GM21786 (cell line): ENCODE results near the gene ACADM.
"Not testable (repeated sequence)": the region's sequence is repeated elsewhere in the genome, so short reads cannot be mapped to it uniquely, and the experiment has no call there.

Source experiments
- ATAC-seq: cut with Tn5 transposase; IDR thresholded peaks from one replicate; pipeline ENCODE4 v1.9.1; 2021; ENCODE audit not compliant: unreplicated experiment

Gene ACADM

DNA sequence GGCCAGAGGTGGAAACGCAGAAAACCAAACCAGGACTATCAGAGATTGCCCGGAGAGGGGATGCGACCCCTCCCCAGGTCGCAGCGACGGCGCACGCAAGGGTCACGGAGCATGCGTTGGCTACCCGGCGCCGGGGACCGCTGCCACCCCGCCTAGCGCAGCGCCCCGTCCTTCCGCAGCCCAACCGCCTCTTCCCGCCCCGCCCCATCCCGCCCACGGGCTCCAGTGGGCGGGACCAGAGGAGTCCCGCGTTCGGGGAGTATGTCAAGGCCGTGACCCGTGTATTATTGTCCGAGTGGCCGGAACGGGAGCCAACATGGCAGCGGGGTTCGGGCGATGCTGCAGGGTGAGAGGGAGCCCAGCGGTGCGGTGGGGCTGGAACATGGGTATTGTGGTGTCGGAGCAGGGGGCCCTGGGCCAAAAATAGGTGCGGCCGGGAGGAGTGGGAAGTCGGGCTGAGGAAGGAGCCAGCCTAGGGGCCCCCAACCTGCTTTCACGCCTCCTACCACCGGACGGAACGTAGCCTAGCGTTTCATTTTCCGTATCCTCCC, at the start of gene ACADM:
ACADM (plus strand) TSS at position 238 of the 551 bp plus-strand sequence; CDS start at position 317, 79 bp downstream.
- peak; percentile 84 for ATAC-seq

- ATAC-seq = no peak
Observed at GRCh38 chr1:75677443-75677842, 47.1 kb upstream of the ACADM start.

DNA sequence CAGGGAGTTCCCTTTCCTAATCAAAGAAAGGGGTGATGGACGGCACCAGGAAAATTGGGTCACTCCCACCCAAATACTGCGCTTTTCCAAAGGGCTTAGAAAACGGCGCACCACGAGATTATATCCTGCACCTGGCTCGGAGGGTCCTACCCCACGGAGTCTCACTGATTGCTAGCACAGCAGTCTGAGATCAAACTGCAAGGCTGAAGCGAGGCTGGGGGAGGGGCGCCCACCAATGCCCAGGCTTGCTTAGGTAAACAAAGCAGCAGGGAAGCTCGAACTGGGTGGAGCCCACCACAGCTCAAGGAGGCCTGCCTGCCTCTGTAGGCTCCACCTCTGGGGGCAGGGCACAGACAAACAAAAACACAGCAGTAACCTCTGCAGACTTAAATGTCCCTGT, 46.5 kb upstream of the ACADM start:
- ATAC-seq = not testable (repeated sequence)

- ATAC-seq = no peak
Observed at GRCh38 chr1:75690547-75690946, 34.0 kb upstream of the ACADM start.

- ATAC-seq = no peak
Observed at GRCh38 chr1:75693551-75693950, 31.0 kb upstream of the ACADM start.

DNA sequence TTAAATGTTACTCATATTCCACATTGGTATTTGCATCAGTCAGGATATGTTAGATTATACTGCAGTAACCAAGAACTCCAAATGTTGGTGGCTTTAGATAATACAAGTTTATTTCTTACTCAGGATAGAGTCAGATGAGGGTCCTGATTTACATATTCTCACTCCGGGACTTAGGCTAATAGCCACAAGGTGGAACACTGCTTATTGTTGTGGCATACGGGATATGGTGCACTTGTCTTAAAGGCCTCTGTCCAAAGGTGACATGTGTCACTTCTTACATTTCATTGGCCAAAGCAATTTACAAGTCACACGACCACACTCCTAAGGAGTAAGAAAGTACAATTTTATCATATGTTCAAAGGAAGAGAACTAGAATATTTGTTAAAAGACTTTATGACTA, 28.5 kb upstream of the ACADM start:
- no peak for ATAC-seq

DNA sequence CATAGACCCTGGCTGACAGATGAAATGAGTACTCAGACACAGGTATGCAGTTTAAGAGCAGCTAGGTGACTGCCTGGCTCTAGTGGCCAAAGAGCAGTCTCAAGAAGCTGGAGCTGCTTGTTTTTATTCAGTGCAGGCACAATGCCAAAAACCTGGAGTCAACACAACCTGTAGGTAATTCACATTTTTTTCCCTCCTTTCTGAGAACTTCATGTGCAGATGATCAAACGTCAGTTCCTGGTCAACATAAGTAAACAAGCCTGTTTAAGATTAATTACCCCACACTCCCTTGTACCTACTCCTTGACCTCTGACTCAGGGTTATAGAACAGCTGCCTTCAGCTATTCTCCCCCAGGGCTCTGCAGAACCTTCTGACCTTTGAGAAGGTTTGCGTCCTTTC, 17.3 kb upstream of the ACADM start:
- no peak for ATAC-seq

DNA sequence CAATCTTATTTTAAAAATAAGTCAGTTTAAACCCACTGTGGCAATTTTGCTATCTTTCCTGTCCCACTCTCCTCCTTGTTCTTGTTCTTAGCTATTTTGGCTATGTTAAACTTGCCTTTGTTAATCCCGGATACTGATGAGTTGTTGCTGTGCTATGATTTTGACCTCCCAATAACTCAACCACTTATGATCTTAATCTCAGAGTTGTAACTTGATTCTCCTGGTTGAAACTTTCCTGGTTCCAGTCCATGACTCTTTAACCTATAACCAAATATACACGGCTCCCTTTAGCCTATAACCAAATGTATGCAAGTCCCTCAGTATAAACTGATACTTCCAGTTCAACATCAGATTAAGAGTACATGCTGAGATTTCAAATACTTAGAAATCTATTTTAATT, 15.6 kb upstream of the ACADM start:
- no peak for ATAC-seq

DNA sequence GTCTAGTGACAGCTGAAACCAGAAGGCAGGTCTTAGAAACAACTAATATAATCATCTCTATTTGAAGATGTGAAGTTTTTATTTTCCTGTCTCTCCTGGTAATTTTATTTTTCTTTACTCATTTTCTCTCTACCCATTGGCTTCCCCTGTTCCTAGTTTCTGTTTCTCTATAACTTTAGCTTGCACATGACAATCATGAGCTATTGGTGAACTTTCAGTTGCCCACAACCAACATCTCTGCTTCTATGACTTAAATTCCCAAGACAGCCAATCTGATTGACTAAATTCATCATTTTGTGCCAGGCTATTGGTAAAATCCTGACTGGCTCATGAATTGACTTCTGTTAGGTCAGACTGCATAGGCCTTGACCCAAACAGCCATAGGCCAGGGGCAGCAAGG, 13.7 kb upstream of the ACADM start:
- no peak for ATAC-seq

- no peak for ATAC-seq
Observed at GRCh38 chr1:75711846-75712245, 12.7 kb upstream of the ACADM start.

- no peak for ATAC-seq
Observed at GRCh38 chr1:75712306-75712705, 12.2 kb upstream of the ACADM start.

DNA sequence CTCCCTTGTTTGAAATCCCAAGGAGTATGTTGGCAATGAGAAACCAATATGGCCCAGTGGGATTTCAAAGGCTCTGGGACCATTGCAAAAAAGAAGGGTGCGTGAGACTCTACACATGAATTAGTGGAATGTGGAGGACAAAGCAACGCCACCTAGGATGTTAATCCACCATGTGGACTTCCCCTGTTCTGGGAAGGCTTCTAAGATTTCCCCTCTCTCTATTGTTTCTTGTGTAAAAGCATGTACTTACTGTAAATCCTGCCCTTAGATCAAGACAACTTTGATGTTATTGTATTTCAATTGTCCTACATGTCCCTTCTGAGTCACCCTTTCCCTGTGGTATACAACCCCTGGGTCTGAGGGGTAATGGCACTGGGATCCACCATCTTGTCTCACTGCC, 4.7 kb upstream of the ACADM start:
- ATAC-seq = no peak

- ATAC-seq = no peak
Observed at GRCh38 chr1:75720325-75720724, 4.2 kb upstream of the ACADM start.

DNA sequence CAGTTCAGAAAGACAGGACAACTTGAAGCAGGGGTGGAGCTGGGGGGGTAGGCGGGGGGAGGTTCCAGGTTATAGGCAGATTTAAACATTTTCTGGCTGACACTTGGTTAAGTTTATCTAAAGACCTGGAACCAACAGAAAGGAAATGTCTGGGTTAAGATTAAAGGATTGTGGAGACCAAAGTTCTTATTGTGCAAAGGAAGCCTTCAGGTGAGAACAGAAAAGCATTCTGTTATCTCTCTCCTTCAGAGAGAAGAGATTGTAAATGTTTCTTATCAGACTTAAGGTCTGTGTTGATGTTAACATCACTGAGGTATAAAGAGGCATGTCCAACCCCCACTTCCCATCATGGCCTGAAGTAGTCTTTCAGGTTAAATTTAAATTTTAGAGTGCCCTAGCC, 3.7 kb upstream of the ACADM start:
- no peak for ATAC-seq

DNA sequence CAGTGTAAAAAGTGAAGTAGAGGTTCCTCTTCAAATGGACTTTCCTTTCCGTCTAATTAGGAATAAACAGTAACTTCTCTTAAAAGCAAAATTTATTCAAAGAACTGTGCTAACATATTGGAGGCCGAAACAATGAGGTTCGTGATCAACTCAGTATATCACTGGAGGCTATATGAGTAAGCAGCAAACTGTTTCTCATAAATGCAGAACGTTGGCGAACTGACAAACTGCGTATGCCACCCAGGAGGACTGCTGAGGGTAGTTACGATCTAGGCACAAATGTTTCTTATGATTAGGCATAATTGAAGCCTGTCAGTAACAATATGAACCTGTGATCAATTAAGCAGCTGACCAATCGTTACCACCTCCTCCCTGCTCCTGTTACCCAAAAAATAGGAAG, 2.3 kb upstream of the ACADM start:
- not testable (repeated sequence) for ATAC-seq

DNA sequence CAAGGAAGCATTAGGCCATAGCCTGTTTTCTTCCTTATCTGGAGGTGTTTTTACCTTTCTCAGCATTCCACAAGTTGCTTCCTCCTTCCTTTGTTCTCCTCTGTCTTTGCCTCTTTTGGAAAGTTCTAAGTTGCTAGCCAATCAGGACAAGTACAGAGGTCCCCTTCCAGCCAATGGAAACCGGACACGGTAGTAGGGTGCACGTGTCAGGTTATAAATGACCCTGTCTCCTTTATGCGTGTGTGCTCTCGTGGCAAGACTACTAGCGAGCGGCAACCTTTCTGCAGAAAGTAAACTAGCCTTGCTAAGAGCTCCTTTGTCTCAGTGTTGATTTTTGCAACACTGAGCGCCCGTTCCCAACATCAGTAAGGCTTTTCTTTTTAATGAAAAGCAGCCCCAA, 1.5 kb upstream of the ACADM start:
- ATAC-seq = no peak

- peak; percentile 70 for ATAC-seq
Observed at GRCh38 chr1:75723989-75724471, 479 bp upstream of the ACADM start.

DNA sequence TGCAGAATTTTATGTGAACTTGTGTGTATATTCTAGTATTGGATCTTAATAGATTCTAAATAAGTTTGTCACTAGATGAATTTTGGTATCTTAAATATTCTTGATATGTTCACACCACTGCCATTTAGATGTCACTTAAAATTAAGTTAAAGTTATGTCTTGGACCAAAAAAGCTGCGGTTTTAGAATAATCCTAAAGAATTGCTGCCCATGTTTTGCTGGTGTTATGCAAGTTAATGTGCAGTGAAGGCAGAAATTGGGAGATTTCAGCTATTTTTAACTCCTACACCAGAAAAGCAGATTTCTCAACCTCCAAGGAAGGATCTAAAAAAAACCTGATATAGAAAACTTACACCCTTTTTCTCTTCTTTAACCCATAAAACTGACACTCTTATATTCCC, 757 bp downstream of the ACADM start:
- no peak for ATAC-seq

- no peak for ATAC-seq
Observed at GRCh38 chr1:75725861-75726361, 1.4 kb downstream of the ACADM start.

GRCh38 chr1:75727571-75727970, 3.1 kb downstream of the ACADM start:
- ATAC-seq = no peak

- ATAC-seq = no peak
Observed at GRCh38 chr1:75730432-75730831, 5.9 kb downstream of the ACADM start.

DNA sequence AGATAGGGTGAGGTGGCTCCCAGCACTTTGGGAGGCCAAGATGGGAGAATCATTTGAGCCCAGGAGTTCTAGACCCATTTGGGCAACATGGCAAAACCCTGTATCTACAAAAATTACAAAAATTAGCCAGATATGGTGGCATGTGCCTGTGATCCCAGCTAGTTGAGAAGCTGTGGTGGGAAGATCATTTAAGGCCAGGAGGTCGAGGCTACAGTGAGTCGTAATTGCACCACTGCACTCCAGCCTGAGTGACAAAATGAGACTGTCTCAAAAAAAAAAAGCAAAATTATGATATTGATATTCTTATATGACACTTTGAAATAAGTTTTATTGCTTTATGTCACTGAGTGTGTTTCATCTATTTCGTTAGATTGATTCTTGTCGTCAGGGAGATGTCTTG, 7.4 kb downstream of the ACADM start:
- ATAC-seq = no peak

DNA sequence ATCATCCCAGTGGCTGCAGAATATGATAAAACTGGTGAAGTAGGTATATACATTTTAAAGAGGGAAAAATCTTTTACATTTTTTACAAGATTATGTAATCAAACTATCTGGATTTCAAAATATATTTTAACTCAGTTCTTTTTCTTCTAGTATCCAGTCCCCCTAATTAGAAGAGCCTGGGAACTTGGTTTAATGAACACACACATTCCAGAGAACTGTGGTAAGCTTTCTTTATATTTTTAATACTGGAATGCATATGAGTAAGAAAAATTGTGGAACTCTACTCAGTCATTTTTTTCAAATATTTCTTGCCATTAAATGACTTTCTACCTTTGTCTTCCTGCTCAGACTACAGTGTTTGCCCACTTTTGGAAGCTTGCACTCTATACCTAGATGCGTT, 8.2 kb downstream of the ACADM start:
- ATAC-seq = no peak
